Omental fat pad (tissue), 4 donors: ENCODE data around the gene SLC25A39. TPM values are rescaled to one million over a fixed set of nuclear protein-coding genes. Genes with fewer than 3 reads are reported as not detected.

Experiments
- ATAC-seq: fragments of 150-250 bp; one replicate; pipeline ENCODE4 v1.9.1; 2016; ENCODE audit warnings: mild to moderate bottlenecking, moderate library complexity; ENCODE audit not compliant: low FRiP score
- DNase-seq: peaks from one replicate; pipeline ENCODE4 v3.0.0-alpha.2; 2019; ENCODE audit warnings: low spot score
- total RNA-seq, 4 donors: library from RNA; depleted of rRNA; stranded (reverse); fragments of >200 nt; gene quantifications; one replicate each; pipeline ENCODE4 v1.1.0, GENCODE V29; 2016
- TF ChIP-seq, protein P1 (sequence below), 3 donors: fragments of 450-650 bp; IDR thresholded peaks; one replicate each; pipeline ENCODE4 v1.5.1; 2016 to 2017; ENCODE audit warnings: antibody characterized with exemption in 3 of 3, mild to moderate bottlenecking in 3 of 3, moderate library complexity in 2 of 3

The SLC25A39 gene
- total RNA-seq, 4 donors from 2014 or later: 46.0 to 75.7 (median 60.7) TPM

DNA sequence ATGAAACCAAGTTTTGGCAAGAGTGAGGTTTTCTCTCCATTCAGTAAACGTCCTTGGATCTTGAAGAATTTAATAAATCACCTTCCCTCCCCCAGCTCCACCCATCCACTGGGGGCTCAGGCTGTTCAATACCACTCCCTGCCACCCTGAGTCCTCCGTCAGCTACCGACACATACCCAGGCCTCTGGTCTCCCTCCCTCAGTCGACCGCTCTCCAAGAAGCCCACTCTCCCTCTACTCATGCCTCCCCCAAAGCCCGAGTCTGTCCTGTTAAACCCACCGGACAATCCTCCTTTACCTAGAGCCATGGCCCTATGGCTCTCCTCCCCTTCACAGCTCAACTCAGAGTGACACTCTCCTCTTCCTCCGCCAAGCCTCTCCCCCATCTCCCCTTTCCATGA lies 37.0 kb downstream of the SLC25A39 start:
- no peak for DNase-seq
- TF ChIP-seq, protein P1, sequence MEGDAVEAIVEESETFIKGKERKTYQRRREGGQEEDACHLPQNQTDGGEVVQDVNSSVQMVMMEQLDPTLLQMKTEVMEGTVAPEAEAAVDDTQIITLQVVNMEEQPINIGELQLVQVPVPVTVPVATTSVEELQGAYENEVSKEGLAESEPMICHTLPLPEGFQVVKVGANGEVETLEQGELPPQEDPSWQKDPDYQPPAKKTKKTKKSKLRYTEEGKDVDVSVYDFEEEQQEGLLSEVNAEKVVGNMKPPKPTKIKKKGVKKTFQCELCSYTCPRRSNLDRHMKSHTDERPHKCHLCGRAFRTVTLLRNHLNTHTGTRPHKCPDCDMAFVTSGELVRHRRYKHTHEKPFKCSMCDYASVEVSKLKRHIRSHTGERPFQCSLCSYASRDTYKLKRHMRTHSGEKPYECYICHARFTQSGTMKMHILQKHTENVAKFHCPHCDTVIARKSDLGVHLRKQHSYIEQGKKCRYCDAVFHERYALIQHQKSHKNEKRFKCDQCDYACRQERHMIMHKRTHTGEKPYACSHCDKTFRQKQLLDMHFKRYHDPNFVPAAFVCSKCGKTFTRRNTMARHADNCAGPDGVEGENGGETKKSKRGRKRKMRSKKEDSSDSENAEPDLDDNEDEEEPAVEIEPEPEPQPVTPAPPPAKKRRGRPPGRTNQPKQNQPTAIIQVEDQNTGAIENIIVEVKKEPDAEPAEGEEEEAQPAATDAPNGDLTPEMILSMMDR (IDR thresholded peaks at IDR 0.05): no peak
- no peak for ATAC-seq

DNA sequence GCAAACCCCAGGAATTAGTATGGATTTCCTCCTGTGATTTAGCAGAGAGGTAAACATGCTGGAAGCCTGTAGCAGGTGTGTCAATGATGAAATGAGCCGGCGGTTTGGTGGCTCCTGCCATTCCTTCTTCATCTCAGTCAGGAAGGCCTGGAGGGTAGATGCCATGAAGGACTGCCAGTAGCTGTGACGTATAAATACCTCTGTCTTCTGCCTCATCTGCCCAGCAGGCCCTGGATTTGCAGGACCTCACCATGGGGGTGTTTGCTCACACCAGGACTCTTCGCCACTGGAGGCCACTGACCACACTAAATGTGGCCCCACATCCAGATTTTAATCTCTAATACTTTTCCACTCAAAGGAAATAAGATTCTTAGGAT lies 40.6 kb downstream of the SLC25A39 start:
- ATAC-seq: no peak
- TF ChIP-seq, protein P1 (IDR thresholded peaks at IDR 0.05): no peak
- DNase-seq: no peak

DNA sequence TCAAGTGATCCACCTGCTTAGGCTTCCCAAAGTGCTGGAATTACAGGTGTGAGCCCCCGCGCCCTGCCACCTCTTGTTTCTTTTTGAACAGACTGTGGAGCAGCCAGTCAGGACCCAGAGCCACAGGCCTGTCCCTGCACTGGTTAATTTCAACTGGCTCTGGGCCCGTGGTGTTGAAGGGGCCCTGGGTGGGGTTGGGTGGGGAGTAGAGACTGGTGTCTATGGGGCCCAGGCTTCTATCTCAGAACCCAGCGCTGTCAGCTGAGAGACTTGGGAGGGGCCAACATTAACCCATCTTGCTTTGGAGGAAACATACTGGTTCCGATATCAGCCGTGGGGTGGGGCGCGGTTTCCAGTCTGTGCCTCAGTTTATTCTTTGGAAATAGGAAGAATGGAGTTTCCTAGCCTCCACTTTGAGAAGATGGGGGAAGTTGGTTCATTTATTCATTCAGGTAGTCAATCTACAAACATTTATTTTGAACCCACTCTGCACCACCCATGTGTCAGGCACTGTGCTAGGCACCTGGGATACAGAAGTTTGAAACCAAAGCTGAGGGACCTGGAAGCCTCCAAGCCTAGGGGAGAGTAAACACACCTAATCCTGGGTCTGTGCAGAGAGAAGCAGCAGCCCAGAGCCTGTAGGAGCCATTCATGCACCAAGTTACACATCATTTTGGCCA lies 41.1 kb downstream of the SLC25A39 start:
- TF ChIP-seq, protein P1 (IDR thresholded peaks at IDR 0.05): no peak
- ATAC-seq: no peak
- no peak for DNase-seq

DNA sequence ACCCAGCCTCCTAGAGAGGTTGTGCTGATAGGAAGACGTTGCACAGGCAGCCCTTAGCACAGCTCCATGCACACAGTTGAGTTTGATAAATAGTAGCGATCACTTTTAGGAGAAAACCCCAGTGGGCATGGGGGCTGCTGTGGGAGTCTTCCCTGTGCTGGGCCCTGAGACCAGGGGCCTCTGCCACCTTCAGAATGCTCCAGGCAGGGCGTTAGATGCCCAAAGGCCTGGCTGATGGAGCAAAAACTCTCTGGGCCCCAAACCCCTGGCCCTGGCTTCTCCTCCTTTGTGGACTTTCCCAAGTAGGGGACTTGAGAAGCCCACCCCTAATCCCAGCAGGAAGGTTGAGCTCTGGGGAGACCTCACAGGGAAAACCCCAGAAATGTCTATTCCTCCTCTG lies 42.4 kb downstream of the SLC25A39 start:
- TF ChIP-seq, protein P1 (IDR thresholded peaks at IDR 0.05): no peak
- DNase-seq (no peak), ATAC-seq (no peak)

DNA sequence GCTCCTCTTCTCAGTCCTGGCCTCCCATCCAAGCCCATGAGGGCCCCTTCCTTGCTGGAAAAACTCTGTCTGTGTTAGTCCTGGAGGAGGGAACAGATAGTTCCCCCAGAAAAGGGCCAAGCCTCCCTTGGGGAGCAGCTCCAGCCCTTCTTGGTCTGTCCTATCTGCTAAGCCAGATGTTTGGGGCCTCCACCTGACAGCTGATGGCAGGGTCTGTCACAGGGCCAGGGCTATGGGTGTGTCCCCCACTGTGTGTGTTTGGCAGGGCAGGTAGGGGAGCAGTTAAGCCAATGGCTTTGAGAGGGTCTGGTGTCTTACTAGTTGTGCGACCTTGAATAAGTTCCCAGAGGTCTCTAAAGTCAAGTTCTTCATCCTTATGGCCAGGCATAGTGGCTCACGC lies 43.1 kb downstream of the SLC25A39 start:
- TF ChIP-seq, protein P1 (IDR thresholded peaks at IDR 0.05): no peak
- DNase-seq: no peak
- no peak for ATAC-seq

DNA sequence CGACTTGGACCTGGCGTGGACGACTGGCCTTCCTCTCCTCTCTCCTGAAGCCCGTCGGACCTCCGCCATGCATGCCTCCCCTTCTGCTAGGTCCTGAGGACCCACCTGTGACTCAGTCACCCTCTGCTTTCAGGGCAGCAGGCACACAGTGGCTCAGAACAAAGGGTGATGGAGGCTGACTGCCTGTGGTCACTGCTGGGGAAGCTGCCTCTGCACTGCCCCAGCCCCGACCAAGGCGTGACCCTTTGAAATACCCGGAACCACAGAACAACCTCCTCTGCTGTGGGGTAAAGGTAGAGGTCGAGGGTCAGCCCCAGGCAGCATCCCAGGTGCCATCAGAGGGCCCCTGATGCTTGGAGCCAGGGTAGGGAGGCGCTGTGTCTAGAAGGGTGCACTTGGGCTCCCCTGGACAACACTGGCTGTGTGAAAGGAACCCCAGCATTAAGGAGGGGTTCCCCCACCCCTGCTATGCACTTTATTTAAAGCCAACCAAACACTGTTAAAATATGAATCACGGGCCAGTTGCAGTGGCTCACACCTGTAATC lies 44.2 kb downstream of the SLC25A39 start:
- TF ChIP-seq, protein P1 (IDR thresholded peaks at IDR 0.05): no peak
- no peak for ATAC-seq

More for the DNA sequence above, 44.2 kb downstream of the SLC25A39 start:
- DNase-seq: no peak
